HepG2 (cell line): ENCODE measurements around the gene PPP4R4.
A peak's percentile ranks its signal among the peaks of the same experiment; 100 is the strongest.

Source experiments
- AGO2 ChIP-seq: fragments of 200-400 bp; formaldehyde crosslinking; optimal IDR thresholded peaks from 2 replicates; pipeline ENCODE3; 2017; ENCODE audit warnings: mild to moderate bottlenecking, low read depth, low read length, moderate library complexity
- CBX2 ChIP-seq, 2 experiments: fragments of 200-600 bp in 1 of 2; sonication (generic); formaldehyde crosslinking in 1 of 2; IDR thresholded peaks; 2 replicates each; pipeline versions ENCODE4 v1.7.0 to v1.8.1; 2018 to 2022; ENCODE audit warnings: low read depth in 2 of 2, low read length in 1 of 2, mild to moderate bottlenecking in 1 of 2, missing genetic modification reagents in 1 of 2
- CHD4 ChIP-seq: fragments of 200-600 bp; sonication (generic); IDR thresholded peaks from 2 replicates; pipeline ENCODE4 v1.7.0; 2017; ENCODE audit warnings: mild to moderate bottlenecking, low read length, borderline replicate concordance
- CTCF ChIP-seq: sonication (generic); formaldehyde crosslinking; IDR thresholded peaks from 2 replicates; pipeline ENCODE4 v1.5.0; 2020; ENCODE audit warnings: mild to moderate bottlenecking, missing genetic modification reagents, moderate library complexity
- ETV6 ChIP-seq: sonication (generic); formaldehyde crosslinking; conservative IDR thresholded peaks from 2 replicates; pipeline ENCODE4 v1.4.0; 2020; ENCODE audit warnings: missing genetic modification reagents
- GMEB1 ChIP-seq: sonication (generic); formaldehyde crosslinking; IDR thresholded peaks from 2 replicates; pipeline ENCODE4 v1.5.1; 2020; ENCODE audit warnings: missing genetic modification reagents, mild to moderate bottlenecking, borderline replicate concordance
- IRX3 ChIP-seq: sonication (generic); formaldehyde crosslinking; IDR thresholded peaks from 2 replicates; pipeline ENCODE4 v1.8.1; 2023; ENCODE audit warnings: mild to moderate bottlenecking, low read depth, missing genetic modification reagents, borderline replicate concordance
- MXD1 ChIP-seq: sonication (generic); formaldehyde crosslinking; IDR thresholded peaks from 2 replicates; pipeline ENCODE4 v1.4.0; 2020; ENCODE audit warnings: mild to moderate bottlenecking, missing genetic modification reagents
- PCBP2 ChIP-seq: fragments of 200-400 bp; formaldehyde crosslinking; optimal IDR thresholded peaks from 2 replicates; pipeline ENCODE3; 2018; ENCODE audit warnings: low read length, low read depth; ENCODE audit not compliant: poor library complexity, severe bottlenecking
- REST ChIP-seq, 2 experiments: IDR thresholded peaks; 2 replicates each; pipeline ENCODE4 v1.6.1; 2011 to 2012; ENCODE audit warnings: low read length in 2 of 2, borderline replicate concordance in 1 of 2, low read depth in 1 of 2, mild to moderate bottlenecking in 1 of 2, moderate library complexity in 1 of 2
- TP53 ChIP-seq: sonication (generic); formaldehyde crosslinking; conservative IDR thresholded peaks from 2 replicates; pipeline ENCODE4 v1.4.0; 2020; ENCODE audit warnings: missing genetic modification reagents
- ZNF274 ChIP-seq: sonication (generic); formaldehyde crosslinking; IDR thresholded peaks from 2 replicates; pipeline ENCODE4 v1.5.1; 2020; ENCODE audit warnings: mild to moderate bottlenecking, missing genetic modification reagents
- ZNF280D ChIP-seq: sonication (generic); formaldehyde crosslinking; IDR thresholded peaks from 2 replicates; pipeline ENCODE4 v1.5.1; 2020; ENCODE audit warnings: mild to moderate bottlenecking, missing genetic modification reagents

- no peak for TF ChIP-seq ZNF274 (CRISPR knock-in tag)
- TF ChIP-seq CBX2 (IDR thresholded peaks at IDR 0.05; ENCODE audit: low read depth, low read length) = no peak
- no peak for TF ChIP-seq CBX2 (CRISPR knock-in tag; IDR thresholded peaks at IDR 0.05; ENCODE audit: low read depth)
- no peak; the same call in 1 of the 2 replicates for TF ChIP-seq CHD4
- peak; percentile 54; the same call in 1 of the 2 replicates for TF ChIP-seq GMEB1
- TF ChIP-seq MXD1 (CRISPR knock-in tag) = no peak
- TF ChIP-seq CTCF (CRISPR knock-in tag) = no peak
- no peak; the same call in none of the 2 replicates for TF ChIP-seq ZNF280D (CRISPR knock-in tag)
- TF ChIP-seq AGO2 = no peak
- TF ChIP-seq REST (IDR thresholded peaks at IDR 0.05; ENCODE audit: borderline replicate concordance in 1 of 2, low read depth in 1 of 2, low read length in 2 of 2) = peak; percentile 17 to 88
- no peak; the same call in 1 of the 2 replicates for TF ChIP-seq ETV6 (CRISPR knock-in tag)
- TF ChIP-seq PCBP2 = no peak
- peak; percentile 70; the same call in 1 of the 2 replicates for TF ChIP-seq IRX3
- no peak for TF ChIP-seq TP53 (CRISPR knock-in tag)
These were observed 118.9 kb downstream of the PPP4R4 start, which contains the start of gene SERPINA10 for GRCh38 chr14:94292872-94293577.
